ENCODE results near the gene BTG1. TPM values are rescaled to one million over a fixed set of nuclear protein-coding genes. Genes with fewer than 3 reads are reported as not detected.
"Not testable (repeated sequence)": the region's sequence is repeated elsewhere in the genome, so short reads cannot be mapped to it uniquely, and the experiment has no call there.

BTG1 gene
- total RNA-seq, 1 experiment from 2014 or later, result 32.7 TPM

DNA sequence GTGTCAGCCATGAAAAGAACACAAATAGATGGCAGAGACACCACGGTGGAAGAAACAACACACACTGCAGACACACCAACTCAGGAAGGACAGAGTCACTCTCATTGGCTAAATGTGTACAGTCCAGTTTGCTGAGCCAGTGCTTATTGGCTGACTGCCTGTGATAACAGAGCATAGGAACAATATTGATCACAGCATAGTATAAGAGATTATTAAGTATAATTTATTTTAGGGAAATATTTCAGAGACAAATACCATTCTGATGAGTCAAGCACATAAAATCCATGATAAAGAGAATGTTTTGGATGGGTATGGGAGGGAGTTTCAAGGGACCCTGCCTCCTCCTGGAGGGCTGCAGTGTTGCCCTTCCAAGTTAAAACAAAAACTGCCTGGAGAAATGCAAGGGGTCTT is 50.9 kb downstream of the BTG1 start:
- Histone ChIP-seq H3K9me3 (ENCODE audit: control insufficient read depth, low read depth, low read length) (no peaks in the 10 kb centered on the region), H2AFZ (ENCODE audit: low read length) (no peak overlapping the region), H3K79me2 (ENCODE audit: insufficient read depth, low read length) (no peaks in the 10 kb centered on the region), H4K5ac (ENCODE audit: insufficient read length, low read depth, low read length) (no peak overlapping the region), H3K27me3 (ENCODE audit: insufficient read depth, low read length) (no peaks in the 10 kb centered on the region), H4K20me1 (ENCODE audit: control insufficient read depth, insufficient read depth, insufficient read length) (no peaks in the 10 kb centered on the region), H3K9ac (ENCODE audit: extremely low read depth, insufficient read length, low read length) (no peak overlapping the region), H3K4me2 (ENCODE audit: insufficient read depth, insufficient read length, low read length) (no peak overlapping the region), H2BK5ac (ENCODE audit: insufficient read length, low read length) (no peak overlapping the region), H3K23me2 (ENCODE audit: insufficient read length, low read depth, low read length, poor library complexity, severe bottlenecking) (no peaks in the 10 kb centered on the region), H3K4me1 (ENCODE audit: insufficient read depth, low read length) (peaks cover 4% of the 10 kb centered on the region), H3K27ac (ENCODE audit: insufficient read length, low read depth, low read length) (peak overlapping the region; percentile 33), H3K14ac (ENCODE audit: insufficient read depth, low read length) (no peak overlapping the region), H2BK12ac (ENCODE audit: insufficient read length, low read depth, low read length) (no peak overlapping the region), H3K4ac (ENCODE audit: low read depth, low read length) (no peak overlapping the region), H4K91ac (ENCODE audit: insufficient read length, low read depth, low read length) (no peak overlapping the region), H3K56ac (ENCODE audit: insufficient read length, low read depth, low read length) (no peak overlapping the region), H2BK15ac (ENCODE audit: low read depth, low read length) (no peak overlapping the region), H3T11ph (ENCODE audit: low read length) (no peak overlapping the region), H2AK5ac (ENCODE audit: insufficient read length, low read length) (no peak overlapping the region), H2BK20ac (ENCODE audit: low read depth, low read length, poor library complexity, severe bottlenecking) (no peak overlapping the region), H2BK120ac (ENCODE audit: low read depth, low read length, poor library complexity, severe bottlenecking) (no peak overlapping the region), H3K79me1 (ENCODE audit: insufficient read depth, low read depth, low read length, poor library complexity, severe bottlenecking) (no peaks in the 10 kb centered on the region), H3K18ac (ENCODE audit: insufficient read length, low read depth, low read length) (no peak overlapping the region), H3K23ac (ENCODE audit: insufficient read length, low read depth, low read length) (no peak overlapping the region), H4K8ac (replicated peaks; ENCODE audit: insufficient read length, low read depth, low read length) (no peak overlapping the region)
- Mint-ChIP-seq H3K9me3 (peaks cover 0 to 2% of the 10 kb centered on the region in 2 experiments; a peak in 1 of 5 replicates), H3K36me3 (ENCODE audit: insufficient read depth in 1 of 3, low read depth in 3 of 3) (no peaks in the 10 kb centered on the region; a peak in 1 of 7 replicates), H3K27ac (0 out of 7 replicates have a peak overlapping the region, but pooled peaks of 2 of the 3 experiments have one; percentile 32 to 39), H3K27me3 (ENCODE audit: low read depth) (no peaks in the 10 kb centered on the region), H3K4me1 (peaks cover 21 to 26% of the 10 kb centered on the region in 2 experiments), H3K4me3 (no peak overlapping the region)
- DNase-seq, result no peak
- WGBS (ENCODE audit: extremely low coverage, insufficient read length, low lambda C conversion rate), result no CpG with 5 or more reads among the region's 1 CpG
- TF ChIP-seq, protein P1, sequence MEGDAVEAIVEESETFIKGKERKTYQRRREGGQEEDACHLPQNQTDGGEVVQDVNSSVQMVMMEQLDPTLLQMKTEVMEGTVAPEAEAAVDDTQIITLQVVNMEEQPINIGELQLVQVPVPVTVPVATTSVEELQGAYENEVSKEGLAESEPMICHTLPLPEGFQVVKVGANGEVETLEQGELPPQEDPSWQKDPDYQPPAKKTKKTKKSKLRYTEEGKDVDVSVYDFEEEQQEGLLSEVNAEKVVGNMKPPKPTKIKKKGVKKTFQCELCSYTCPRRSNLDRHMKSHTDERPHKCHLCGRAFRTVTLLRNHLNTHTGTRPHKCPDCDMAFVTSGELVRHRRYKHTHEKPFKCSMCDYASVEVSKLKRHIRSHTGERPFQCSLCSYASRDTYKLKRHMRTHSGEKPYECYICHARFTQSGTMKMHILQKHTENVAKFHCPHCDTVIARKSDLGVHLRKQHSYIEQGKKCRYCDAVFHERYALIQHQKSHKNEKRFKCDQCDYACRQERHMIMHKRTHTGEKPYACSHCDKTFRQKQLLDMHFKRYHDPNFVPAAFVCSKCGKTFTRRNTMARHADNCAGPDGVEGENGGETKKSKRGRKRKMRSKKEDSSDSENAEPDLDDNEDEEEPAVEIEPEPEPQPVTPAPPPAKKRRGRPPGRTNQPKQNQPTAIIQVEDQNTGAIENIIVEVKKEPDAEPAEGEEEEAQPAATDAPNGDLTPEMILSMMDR (conservative IDR thresholded peaks at IDR 0.05), result peak; percentile 42; the same call in 2 of the 3 replicates

DNA sequence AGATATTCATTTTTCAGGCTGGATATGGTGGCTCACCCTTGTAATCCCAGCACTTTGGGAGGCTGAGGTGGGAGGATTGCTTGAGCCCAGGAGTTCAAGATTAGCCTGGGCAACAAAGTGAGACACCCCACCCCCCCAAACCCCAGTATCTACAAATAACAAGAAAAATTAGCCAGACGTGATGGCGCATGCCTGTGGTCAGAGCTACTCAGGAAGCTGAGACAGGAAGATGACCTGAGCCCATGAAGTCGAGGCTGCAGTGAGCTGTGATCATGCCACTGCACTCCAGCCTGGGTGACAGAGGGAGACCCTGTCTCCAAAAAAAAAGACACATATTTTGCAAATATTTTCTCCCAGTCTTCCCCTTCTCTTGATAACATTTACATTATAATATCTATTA is 51.3 kb downstream of the BTG1 start:
- not testable (repeated sequence) for H3K14ac ChIP-seq (ENCODE audit: insufficient read depth, low read length); H3K18ac ChIP-seq (ENCODE audit: insufficient read length, low read depth, low read length); H3K9me3 Mint-ChIP-seq; H2BK120ac ChIP-seq (ENCODE audit: low read depth, low read length, poor library complexity, severe bottlenecking); H3K23ac ChIP-seq (ENCODE audit: insufficient read length, low read depth, low read length); H3K79me1 ChIP-seq (ENCODE audit: insufficient read depth, low read depth, low read length, poor library complexity, severe bottlenecking); H4K8ac ChIP-seq (replicated peaks; ENCODE audit: insufficient read length, low read depth, low read length); H3K9me3 ChIP-seq (ENCODE audit: control insufficient read depth, low read depth, low read length); H3K4me2 ChIP-seq (ENCODE audit: insufficient read depth, insufficient read length, low read length); H3K23me2 ChIP-seq (ENCODE audit: insufficient read length, low read depth, low read length, poor library complexity, severe bottlenecking); H2BK5ac ChIP-seq (ENCODE audit: insufficient read length, low read length); H4K91ac ChIP-seq (ENCODE audit: insufficient read length, low read depth, low read length); H3K9ac ChIP-seq (ENCODE audit: extremely low read depth, insufficient read length, low read length); H2AFZ ChIP-seq (ENCODE audit: low read length); H2BK15ac ChIP-seq (ENCODE audit: low read depth, low read length); H2BK20ac ChIP-seq (ENCODE audit: low read depth, low read length, poor library complexity, severe bottlenecking); H3K4me3 Mint-ChIP-seq; H3K27me3 ChIP-seq (ENCODE audit: insufficient read depth, low read length); H4K5ac ChIP-seq (ENCODE audit: insufficient read length, low read depth, low read length); H4K20me1 ChIP-seq (ENCODE audit: control insufficient read depth, insufficient read depth, insufficient read length); H3K27me3 Mint-ChIP-seq (ENCODE audit: low read depth); H3K79me2 ChIP-seq (ENCODE audit: insufficient read depth, low read length); H3K4ac ChIP-seq (ENCODE audit: low read depth, low read length); H2BK12ac ChIP-seq (ENCODE audit: insufficient read length, low read depth, low read length); H3K56ac ChIP-seq (ENCODE audit: insufficient read length, low read depth, low read length); H3T11ph ChIP-seq (ENCODE audit: low read length); H3K4me1 ChIP-seq (ENCODE audit: insufficient read depth, low read length); H3K36me3 Mint-ChIP-seq (ENCODE audit: insufficient read depth in 1 of 3, low read depth in 3 of 3); H3K27ac Mint-ChIP-seq; H2AK5ac ChIP-seq (ENCODE audit: insufficient read length, low read length); DNase-seq; H3K27ac ChIP-seq (ENCODE audit: insufficient read length, low read depth, low read length)
- H3K4me1 Mint-ChIP-seq, result peaks cover 20 to 24% of the 10 kb centered on the region in 2 experiments
- WGBS (ENCODE audit: extremely low coverage, insufficient read length, low lambda C conversion rate), result no CpG with 5 or more reads among the region's 3 CpGs
